Right atrium auricular region (tissue), 2 donors: ENCODE results near the gene CXXC1. TPM values are rescaled to one million over a fixed set of nuclear protein-coding genes. Genes with fewer than 3 reads are reported as not detected.

Source experiments
- DNase-seq: peaks from one replicate; pipeline ENCODE4 v3.0.0-alpha.2; 2019; ENCODE audit warnings: low spot score
- H3K27ac ChIP-seq, 2 donors: fragments of 200-600 bp; sonication (generic); 1 replicate in 1 of 2; 2 replicates in 1 of 2; pipeline ENCODE4 v1.5.1; 2016 to 2019
- H3K27me3 ChIP-seq, 2 donors: fragments of 200-600 bp; sonication (generic); one replicate each; pipeline versions ENCODE4 v1.5.1 to v1.6.0; 2017 to 2019
- H3K36me3 ChIP-seq: fragments of 200-600 bp; sonication (generic); one replicate; pipeline ENCODE4 v1.5.1; 2016
- H3K4me1 ChIP-seq, 2 donors: fragments of 200-600 bp; sonication (generic); one replicate each; pipeline versions ENCODE4 v1.5.1 to v1.6.0; 2017 to 2019
- H3K4me3 ChIP-seq, 2 donors: fragments of 200-600 bp; sonication (generic); 1 replicate in 1 of 2; 2 replicates in 1 of 2; pipeline ENCODE4 v1.5.1; 2017 to 2019; ENCODE audit warnings: mild to moderate bottlenecking in 1 of 2, moderate library complexity in 1 of 2
- H3K9me3 ChIP-seq, 2 donors: fragments of 200-600 bp; sonication (generic); one replicate each; pipeline ENCODE4 v1.5.1; 2019
- CTCF ChIP-seq, 2 donors: fragments of 200-600 bp; sonication (generic); IDR thresholded peaks; one replicate each; pipeline ENCODE4 v1.5.1; 2019; ENCODE audit warnings: antibody characterized with exemption in 2 of 2
- total RNA-seq, 2 donors: library from RNA; depleted of rRNA; stranded (reverse); fragments of >200 nt; gene quantifications; one replicate each; pipeline ENCODE4 v1.1.0, GENCODE V29; 2016

Gene CXXC1
- total RNA-seq = 10 to 100 TPM; 17.1 to 38.3 TPM

GRCh38 chr18:50287441-50288347 lies at the start of gene CXXC1:
Gene CXXC1 (minus strand): TSS chr18:50287692. CDS start chr18:50287589, 103 bp downstream.
- Histone ChIP-seq H3K27me3 (no peaks in the 10 kb centered on the region), H3K4me3 (peak within 1 kb of the TSS; percentile 62 to 76), H3K4me1 (peaks cover 0 to 13% of the 10 kb centered on the region in 2 donors), H3K9me3 (no peaks in the 10 kb centered on the region), H3K27ac (peak within 1 kb of the TSS; percentile 87 to 90), H3K36me3 (peaks cover 26% of the 10 kb centered on the region)
- peak; percentile 97 for DNase-seq
- peak in 1 of 2 donors; percentile 62 for TF ChIP-seq CTCF (IDR thresholded peaks at IDR 0.05)

GRCh38 chr18:50334546-50335152 lies 47.2 kb upstream of the CXXC1 start:
- no peaks in the 10 kb centered on the region for H3K4me1 ChIP-seq
- H3K36me3 ChIP-seq = no peaks in the 10 kb centered on the region
- H3K27me3 ChIP-seq = no peaks in the 10 kb centered on the region
- TF ChIP-seq CTCF (IDR thresholded peaks at IDR 0.05) = no peak
- no peak overlapping the region for H3K4me3 ChIP-seq
- H3K9me3 ChIP-seq = no peaks in the 10 kb centered on the region
- DNase-seq = no peak
- no peak overlapping the region for H3K27ac ChIP-seq

DNA sequence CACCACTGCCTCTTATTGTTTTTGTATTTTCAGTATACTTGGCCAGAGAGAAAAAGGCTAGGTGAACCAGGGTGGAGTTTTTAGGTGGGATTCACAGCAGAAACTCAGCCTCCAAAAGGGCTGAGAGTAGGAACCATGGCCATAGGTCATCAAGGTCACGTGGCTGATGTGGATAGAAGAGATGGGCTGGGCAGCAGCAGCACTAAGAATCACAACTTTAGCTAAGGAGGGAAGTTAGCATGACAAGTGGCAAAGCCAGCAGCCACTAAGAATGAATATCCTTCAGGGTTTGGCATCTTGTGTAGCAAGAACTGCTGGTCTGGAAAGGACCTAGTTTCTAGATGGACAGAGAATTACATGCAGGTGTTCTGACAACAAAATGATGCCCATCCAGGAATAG lies 44.2 kb upstream of the CXXC1 start:
- H3K4me1 ChIP-seq = no peaks in the 10 kb centered on the region
- no peaks in the 10 kb centered on the region for H3K27me3 ChIP-seq
- H3K9me3 ChIP-seq = no peaks in the 10 kb centered on the region
- no peak overlapping the region for H3K4me3 ChIP-seq
- DNase-seq = no peak
- no peaks in the 10 kb centered on the region for H3K36me3 ChIP-seq
- H3K27ac ChIP-seq = no peak overlapping the region
- no peak for TF ChIP-seq CTCF (IDR thresholded peaks at IDR 0.05)

DNA sequence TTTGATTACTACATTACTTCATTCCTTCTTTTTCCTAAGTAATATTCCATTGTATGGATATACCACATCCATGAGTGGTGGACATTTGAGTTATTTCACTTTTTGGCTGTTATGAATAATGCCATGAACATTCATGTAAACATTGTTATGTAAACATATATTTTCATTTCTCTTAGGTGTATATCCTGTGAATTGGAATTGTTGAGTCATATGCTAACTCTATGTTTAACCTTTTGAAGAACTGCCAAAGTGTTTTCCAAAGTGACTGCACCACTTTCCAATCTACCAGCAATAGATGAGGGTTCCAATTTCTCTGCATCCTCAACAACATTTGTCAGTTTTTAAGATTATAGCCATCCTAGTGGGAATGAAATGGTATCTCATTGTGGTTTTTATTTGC lies 42.7 kb upstream of the CXXC1 start:
- Histone ChIP-seq H3K27ac (no peak overlapping the region), H3K36me3 (no peaks in the 10 kb centered on the region), H3K9me3 (no peaks in the 10 kb centered on the region), H3K4me1 (no peaks in the 10 kb centered on the region), H3K27me3 (no peaks in the 10 kb centered on the region), H3K4me3 (no peak overlapping the region)
- DNase-seq = no peak
- no peak for TF ChIP-seq CTCF (IDR thresholded peaks at IDR 0.05)

DNA sequence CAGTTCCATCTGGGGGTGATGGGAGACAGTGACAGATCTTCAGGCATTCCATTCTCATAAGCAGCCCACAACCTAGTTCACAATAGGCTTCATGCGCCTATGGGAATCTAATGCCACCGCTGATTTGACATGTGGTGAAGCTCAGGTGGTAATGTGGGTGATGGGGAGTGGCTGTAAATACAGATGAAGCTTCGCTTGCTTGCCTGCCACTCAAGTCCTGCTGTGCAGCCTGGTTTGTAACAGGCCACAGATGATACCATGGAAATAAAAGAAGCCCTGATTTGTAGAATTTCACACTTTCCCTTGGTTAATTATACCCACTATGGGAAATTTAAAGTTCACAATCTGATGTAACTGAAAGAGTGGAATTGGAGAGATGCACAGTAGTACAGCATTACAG lies 40.5 kb upstream of the CXXC1 start:
- Histone ChIP-seq H3K36me3 (no peaks in the 10 kb centered on the region), H3K27ac (no peak overlapping the region), H3K9me3 (no peaks in the 10 kb centered on the region), H3K27me3 (no peaks in the 10 kb centered on the region), H3K4me1 (no peaks in the 10 kb centered on the region), H3K4me3 (no peak overlapping the region)
- TF ChIP-seq CTCF (IDR thresholded peaks at IDR 0.05) = no peak
- no peak for DNase-seq
